Endothelial cell of umbilical vein (primary cell): ENCODE results near the gene AUTS2. TPM values are rescaled to one million over a fixed set of nuclear protein-coding genes. Genes with fewer than 3 reads are reported as not detected.

Experiments
- BruUV-seq: library from RNA; stranded (reverse); fragments of 400-500 nt; replicated peaks from 2 replicates; lab custom pipeline; 2021; lab: Mats Ljungman, UMichigan
- CTCF ChIA-PET: fragments of 300-600, 350-600 bp; sonication (Branson Sonifier 250); formaldehyde crosslinking; loops from one replicate; lab custom pipeline; 2021; ENCODE audit warnings: antibody characterized with exemption, inconsistent platforms; lab: Charles Lee
- POLR2A ChIA-PET: fragments of 300-600, 350-600 bp; sonication (Branson Sonifier 250); formaldehyde crosslinking; loops from one replicate; lab custom pipeline; 2021; ENCODE audit warnings: antibody characterized with exemption, inconsistent platforms; lab: Charles Lee
- DNase-seq: peaks from one replicate; pipeline ENCODE4 v3.0.0-alpha.2; 2011; ENCODE audit warnings: low read depth, low spot score
- FAIRE-seq: peaks from 2 replicates; lab custom pipeline; 2011; peaks lifted over from hg19 to GRCh38; lab: Jason Lieb, UNC
- H2AFZ ChIP-seq: 2 replicates; pipeline ENCODE4 v1.6.0; 2012; ENCODE audit warnings: low read depth, low read length, control low read depth, inconsistent platforms
- H3K27ac ChIP-seq: 2 replicates; pipeline ENCODE4 v1.5.1; 2011; ENCODE audit warnings: low read depth, mild to moderate bottlenecking, control low read depth, low read length, moderate library complexity; ENCODE audit not compliant: insufficient read depth
- H3K27me3 ChIP-seq, 2 experiments: 2 replicates each; pipeline versions ENCODE4 v1.6.0 to v1.6.1; 2011; ENCODE audit warnings: low read length in 2 of 2, mixed read lengths in 1 of 2; ENCODE audit not compliant: control insufficient read depth in 2 of 2, insufficient read depth in 2 of 2
- H3K36me3 ChIP-seq, 2 experiments: 2 replicates in 1 of 2; 3 replicates in 1 of 2; pipeline ENCODE4 v1.5.1; 2011; ENCODE audit warnings: low read length in 2 of 2, mild to moderate bottlenecking in 1 of 2, moderate library complexity in 1 of 2; ENCODE audit not compliant: control insufficient read depth in 2 of 2, insufficient read depth in 2 of 2; ENCODE audit errors: extremely low read depth in 1 of 2
- H3K4me1 ChIP-seq: 3 replicates; pipeline ENCODE4 v1.5.1; 2011; ENCODE audit warnings: mild to moderate bottlenecking, low read length; ENCODE audit not compliant: control insufficient read depth, insufficient read depth; ENCODE audit errors: extremely low read depth
- H3K4me2 ChIP-seq: 2 replicates; pipeline ENCODE4 v1.6.1; 2011; ENCODE audit warnings: low read length, control low read depth, mixed read lengths; ENCODE audit not compliant: insufficient read depth
- H3K4me3 ChIP-seq, 3 experiments: fragments of 200-600 bp in 1 of 3; sonication (generic), shearing (Covaris generic) in 1 of 3; replicated peaks in 1 of 3; 2 replicates each; pipeline ENCODE4 v1.5.1; 2011 to 2016; ENCODE audit warnings: control low read depth in 3 of 3, low read length in 3 of 3, mild to moderate bottlenecking in 2 of 3, inconsistent platforms in 1 of 3, low read depth in 1 of 3, moderate library complexity in 1 of 3; ENCODE audit not compliant: insufficient read depth in 1 of 3
- H3K79me2 ChIP-seq: 2 replicates; pipeline ENCODE4 v1.6.0; 2012; ENCODE audit warnings: low read length, inconsistent platforms; ENCODE audit not compliant: control insufficient read depth, insufficient read depth
- H3K9ac ChIP-seq: replicated peaks from 2 replicates; pipeline ENCODE3; 2011; ENCODE audit warnings: low read length, control low read depth; ENCODE audit not compliant: insufficient read depth; ENCODE audit errors: extremely low read depth
- H3K9me1 ChIP-seq: replicated peaks from 3 replicates; pipeline ENCODE4 v1.6.0; 2011; ENCODE audit warnings: mild to moderate bottlenecking, low read length; ENCODE audit not compliant: control insufficient read depth, insufficient read depth; ENCODE audit errors: extremely low read depth
- H3K9me3 ChIP-seq: replicated peaks from 2 replicates; pipeline ENCODE4 v1.5.1; 2012; ENCODE audit warnings: low read length, inconsistent platforms; ENCODE audit not compliant: control insufficient read depth, insufficient read depth
- H4K20me1 ChIP-seq: replicated peaks from 2 replicates; pipeline ENCODE3; 2011; ENCODE audit warnings: mild to moderate bottlenecking, low read length; ENCODE audit not compliant: control insufficient read depth, insufficient read depth; ENCODE audit errors: extremely low read depth
- EZH2 ChIP-seq: IDR thresholded peaks from 2 replicates; pipeline ENCODE4 v1.6.1; 2012; ENCODE audit warnings: borderline replicate concordance, low read depth, mild to moderate bottlenecking, moderate library complexity, low read length, inconsistent platforms; ENCODE audit not compliant: severe bottlenecking
- FOS ChIP-seq: IDR thresholded peaks from 2 replicates; pipeline ENCODE4 v1.6.1; 2011; ENCODE audit warnings: mild to moderate bottlenecking, low read length, moderate library complexity, borderline replicate concordance; ENCODE audit not compliant: insufficient read depth
- GATA2 ChIP-seq: IDR thresholded peaks from 2 replicates; pipeline ENCODE4 v1.7.0; 2011; ENCODE audit warnings: low read depth, mild to moderate bottlenecking, moderate library complexity, mixed read lengths, low read length; ENCODE audit not compliant: insufficient read length, insufficient read depth
- MYC ChIP-seq: IDR thresholded peaks from one replicate; pipeline ENCODE4 v1.6.1; 2011; ENCODE audit warnings: mild to moderate bottlenecking, low read depth, low read length
- POLR2A ChIP-seq: IDR thresholded peaks from 2 replicates; pipeline ENCODE4 v1.6.1; 2012; ENCODE audit warnings: low read depth, mild to moderate bottlenecking, control low read depth, low read length
- POLR2AphosphoS5 ChIP-seq: IDR thresholded peaks from 2 replicates; pipeline ENCODE4 v1.6.1; 2012; ENCODE audit warnings: low read depth, mild to moderate bottlenecking, control low read depth, low read length, moderate library complexity; ENCODE audit not compliant: insufficient read depth
- dilution Hi-C: fragments of 300-500 bp; cut with MboI; formaldehyde crosslinking; loops from one replicate; pipeline ENCODE4 v1.15.0; 2019; ENCODE audit warnings: low sequenced_read_pairs; ENCODE audit not compliant: extremely low pct_ligation_motif_present
- intact Hi-C: fragments of 100-400 bp; cut with micrococcal nuclease; formaldehyde crosslinking; loops from one replicate; pipeline ENCODE4 v1.10.0; 2022
- polyA plus RNA-seq, 4 experiments: library from polyadenylated mRNA; depleted of rRNA in 3 of 4; stranded (reverse) in 3 of 4; unstranded in 1 of 4; fragments of >200 nt; gene quantifications; 2 replicates each; pipeline versions ENCODE4 v1.2.1 to v1.2.3, GENCODE V29; 2011 to 2012; ENCODE audit warnings: missing spikeins in 1 of 4
- total RNA-seq: library from RNA; stranded (reverse); gene quantifications from 2 replicates; pipeline ENCODE4 v1.2.3, GENCODE V29; 2021
- TF ChIP-seq, protein P1 (sequence below), 2 donors: IDR thresholded peaks; 1 replicate in 1 of 2; 2 replicates in 1 of 2; pipeline ENCODE4 v1.5.1; 2011; ENCODE audit warnings: low read length in 2 of 2, mild to moderate bottlenecking in 2 of 2, moderate library complexity in 2 of 2, control low read depth in 1 of 2, inconsistent platforms in 1 of 2, low read depth in 1 of 2; ENCODE audit not compliant: insufficient read depth in 1 of 2; ENCODE audit errors: extremely low read depth in 1 of 2
- TF ChIP-seq, protein P2 (sequence below): IDR thresholded peaks from 2 replicates; pipeline ENCODE4 v1.6.1; 2011; ENCODE audit not compliant: insufficient read depth, insufficient read length

AUTS2 gene
- total and polyA plus RNA-seq, 2 donors (not counting 3 experiments of a cell fraction or from before 2014, with no cell fraction given): 0.59 to 8.0 TPM

DNA sequence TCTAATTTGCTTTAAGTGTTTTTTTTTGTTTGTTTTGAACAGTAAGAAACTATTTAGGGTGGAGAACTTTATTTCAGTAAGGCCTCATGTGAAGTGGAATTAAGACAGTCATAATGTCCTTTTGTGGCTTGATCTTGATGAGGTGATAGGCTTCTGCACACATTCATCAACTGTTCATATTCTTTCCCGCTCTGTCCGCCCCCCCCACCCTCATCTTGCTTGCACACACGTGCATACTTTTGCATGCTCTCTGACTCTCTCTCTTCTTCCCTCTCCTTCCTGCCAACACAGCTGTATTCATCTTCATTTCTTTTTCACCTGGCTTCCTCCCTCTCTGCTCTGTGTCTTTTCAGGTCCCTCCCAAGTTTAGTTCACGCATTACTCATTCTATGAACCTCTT is 429.6 kb downstream of the AUTS2 start:
- Histone ChIP-seq H3K36me3 (no peaks in the 10 kb centered on the region), H2AFZ (no peak overlapping the region), H3K9me3 (no peaks in the 10 kb centered on the region), H3K4me1 (no peaks in the 10 kb centered on the region), H3K27me3 (no peaks in the 10 kb centered on the region), H3K9ac (no peak overlapping the region), H3K27ac (no peak overlapping the region), H3K4me3 (no peak overlapping the region), H3K79me2 (no peaks in the 10 kb centered on the region), H3K9me1 (no peaks in the 10 kb centered on the region), H4K20me1 (no peaks in the 10 kb centered on the region), H3K4me2 (no peak overlapping the region)
- ChIA-PET CTCF (no interaction called here), POLR2A (no interaction called here)
- FAIRE-seq: no peak
- intact Hi-C loops: no loop called here
- dilution Hi-C loops: no loop called here
- BruUV-seq: no TSS peak
- no peak for DNase-seq
- no peak for TF ChIP-seq GATA2
- TF ChIP-seq EZH2: no peak

DNA sequence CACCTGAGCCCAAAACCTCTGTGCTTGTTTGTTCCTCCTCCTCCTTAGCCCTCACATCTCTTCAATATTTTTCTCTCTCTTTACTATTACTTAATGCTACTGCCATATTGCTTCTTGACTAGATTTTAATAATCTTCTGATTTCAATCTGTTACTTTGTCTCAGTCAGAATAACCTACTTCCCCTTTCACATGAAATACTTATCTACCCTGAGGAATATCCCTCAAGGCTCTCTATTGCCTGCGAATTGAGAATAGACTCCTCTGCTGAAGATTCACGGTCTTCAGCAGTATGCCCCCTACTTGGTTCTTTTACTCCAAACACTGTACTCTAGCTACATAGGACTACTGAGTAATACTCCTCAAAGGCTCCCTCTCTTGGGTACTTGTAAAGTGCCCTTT is 430.3 kb downstream of the AUTS2 start:
- H3K9me1 ChIP-seq: no peaks in the 10 kb centered on the region
- POLR2A ChIA-PET: no interaction called here
- CTCF ChIA-PET: no interaction called here
- H3K27ac ChIP-seq: no peak overlapping the region
- no peaks in the 10 kb centered on the region for H3K27me3 ChIP-seq
- H3K4me3 ChIP-seq: no peak overlapping the region
- H2AFZ ChIP-seq: no peak overlapping the region
- no peaks in the 10 kb centered on the region for H3K79me2 ChIP-seq
- H3K9me3 ChIP-seq: no peaks in the 10 kb centered on the region
- FAIRE-seq (no peak), DNase-seq (no peak)
- H4K20me1 ChIP-seq: no peaks in the 10 kb centered on the region
- no peaks in the 10 kb centered on the region for H3K4me1 ChIP-seq
- no peaks in the 10 kb centered on the region for H3K36me3 ChIP-seq
- H3K9ac ChIP-seq: no peak overlapping the region
- no peak overlapping the region for H3K4me2 ChIP-seq
- no TSS peak for BruUV-seq
- TF ChIP-seq, protein P1, sequence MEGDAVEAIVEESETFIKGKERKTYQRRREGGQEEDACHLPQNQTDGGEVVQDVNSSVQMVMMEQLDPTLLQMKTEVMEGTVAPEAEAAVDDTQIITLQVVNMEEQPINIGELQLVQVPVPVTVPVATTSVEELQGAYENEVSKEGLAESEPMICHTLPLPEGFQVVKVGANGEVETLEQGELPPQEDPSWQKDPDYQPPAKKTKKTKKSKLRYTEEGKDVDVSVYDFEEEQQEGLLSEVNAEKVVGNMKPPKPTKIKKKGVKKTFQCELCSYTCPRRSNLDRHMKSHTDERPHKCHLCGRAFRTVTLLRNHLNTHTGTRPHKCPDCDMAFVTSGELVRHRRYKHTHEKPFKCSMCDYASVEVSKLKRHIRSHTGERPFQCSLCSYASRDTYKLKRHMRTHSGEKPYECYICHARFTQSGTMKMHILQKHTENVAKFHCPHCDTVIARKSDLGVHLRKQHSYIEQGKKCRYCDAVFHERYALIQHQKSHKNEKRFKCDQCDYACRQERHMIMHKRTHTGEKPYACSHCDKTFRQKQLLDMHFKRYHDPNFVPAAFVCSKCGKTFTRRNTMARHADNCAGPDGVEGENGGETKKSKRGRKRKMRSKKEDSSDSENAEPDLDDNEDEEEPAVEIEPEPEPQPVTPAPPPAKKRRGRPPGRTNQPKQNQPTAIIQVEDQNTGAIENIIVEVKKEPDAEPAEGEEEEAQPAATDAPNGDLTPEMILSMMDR (IDR thresholded peaks at IDR 0.05; ENCODE audit: extremely low read depth in 1 of 2, insufficient read depth in 1 of 2, low read depth in 1 of 2, low read length in 2 of 2): no peak
- TF ChIP-seq FOS: no peak
- no peak for TF ChIP-seq EZH2
- TF ChIP-seq, protein P2, sequence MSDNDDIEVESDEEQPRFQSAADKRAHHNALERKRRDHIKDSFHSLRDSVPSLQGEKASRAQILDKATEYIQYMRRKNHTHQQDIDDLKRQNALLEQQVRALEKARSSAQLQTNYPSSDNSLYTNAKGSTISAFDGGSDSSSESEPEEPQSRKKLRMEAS: no peak
- TF ChIP-seq POLR2A: no peak
- no peak for TF ChIP-seq POLR2AphosphoS5
- TF ChIP-seq MYC: no peak
- dilution Hi-C loops: no loop called here
- intact Hi-C loops: no loop called here
